H54 (cell line): ENCODE measurements around the gene DDIT4.
"Not testable (repeated sequence)": the region's sequence is repeated elsewhere in the genome, so short reads cannot be mapped to it uniquely, and the experiment has no call there.

Source experiments
- DNase-seq: peaks from one replicate; pipeline ENCODE4 v3.0.0; 2011; ENCODE audit warnings: low spot score, mixed read lengths; ENCODE audit not compliant: insufficient read length
- FAIRE-seq: peaks from 3 replicates; lab custom pipeline; 2011; peaks lifted over from hg19 to GRCh38; lab: Jason Lieb, UNC
- POLR2A ChIP-seq: IDR thresholded peaks from 2 replicates; pipeline ENCODE4 v1.6.1; 2011; ENCODE audit warnings: low read depth, mild to moderate bottlenecking, low read length

The DDIT4 gene

GRCh38 chr10:72273410-72274212 lies at the start of gene DDIT4:
Gene DDIT4 (plus strand): TSS chr10:72273924. CDS start chr10:72274217, 293 bp downstream.
- DNase-seq (peak; percentile 99), FAIRE-seq (peak; percentile 73)
- peak; percentile 100 for TF ChIP-seq POLR2A

- not testable (repeated sequence) for DNase-seq
These were observed 49.5 kb upstream of the DDIT4 start for GRCh38 chr10:72224191-72224590.

GRCh38 chr10:72226418-72227027 lies 47.2 kb upstream of the DDIT4 start:
- FAIRE-seq (no peak), DNase-seq (no peak)
- TF ChIP-seq POLR2A = no peak

More at GRCh38 chr10:72224191-72224590, 49.5 kb upstream of the DDIT4 start:
- not testable (repeated sequence) for FAIRE-seq

GRCh38 chr10:72227826-72228225 lies 45.9 kb upstream of the DDIT4 start:
- DNase-seq (no peak), FAIRE-seq (no peak)
- TF ChIP-seq POLR2A = no peak

GRCh38 chr10:72228318-72228751 lies 45.4 kb upstream of the DDIT4 start:
- DNase-seq (no peak), FAIRE-seq (no peak)
- no peak for TF ChIP-seq POLR2A

- DNase-seq = no peak
These were observed 44.2 kb upstream of the DDIT4 start for GRCh38 chr10:72229261-72230251.

GRCh38 chr10:72233621-72234020 lies 40.1 kb upstream of the DDIT4 start:
- FAIRE-seq = no peak
- no peak for DNase-seq
- no peak for TF ChIP-seq POLR2A

More at GRCh38 chr10:72229261-72230251, 44.2 kb upstream of the DDIT4 start:
- no peak for FAIRE-seq
- TF ChIP-seq POLR2A = no peak

- TF ChIP-seq POLR2A = no peak
- FAIRE-seq (no peak), DNase-seq (no peak)
These were observed 39.1 kb upstream of the DDIT4 start for GRCh38 chr10:72234560-72235095.

GRCh38 chr10:72235544-72236279 lies 38.0 kb upstream of the DDIT4 start:
- no peak for FAIRE-seq
- no peak for TF ChIP-seq POLR2A
- no peak for DNase-seq

GRCh38 chr10:72238392-72239175 lies 35.1 kb upstream of the DDIT4 start:
- DNase-seq (no peak), FAIRE-seq (no peak)
- TF ChIP-seq POLR2A = no peak

- FAIRE-seq (no peak), DNase-seq (no peak)
- TF ChIP-seq POLR2A = no peak
These were observed 34.3 kb upstream of the DDIT4 start for GRCh38 chr10:72239409-72239808.

- FAIRE-seq = no peak
- DNase-seq = no peak
- TF ChIP-seq POLR2A = no peak
These were observed 33.4 kb upstream of the DDIT4 start for GRCh38 chr10:72240371-72240770.
